Esophagus muscularis mucosa (tissue), 4 donors: ENCODE results near the gene ULK1. TPM values are rescaled to one million over a fixed set of nuclear protein-coding genes. Genes with fewer than 3 reads are reported as not detected.
"Not testable (repeated sequence)": the region's sequence is repeated elsewhere in the genome, so short reads cannot be mapped to it uniquely, and the experiment has no call there.

Experiments used
- DNase-seq: peaks from one replicate; pipeline ENCODE4 v3.0.0-alpha.2; 2017; ENCODE audit errors: extremely low spot score
- H3K27ac ChIP-seq, 4 donors: fragments of 200-600 bp; sonication (generic); replicated peaks in 1 of 4; 1 replicate in 3 of 4; 2 replicates in 1 of 4; pipeline ENCODE4 v1.5.1; 2016 to 2019; ENCODE audit warnings: mild to moderate bottlenecking in 1 of 4
- H3K27me3 ChIP-seq, 4 donors: fragments of 200-600 bp; sonication (generic); one replicate each; pipeline versions ENCODE4 v1.5.1 to v1.6.0; 2016 to 2019
- H3K36me3 ChIP-seq, 4 donors: fragments of 200-600 bp; sonication (generic); one replicate each; pipeline ENCODE4 v1.5.1; 2016 to 2019
- H3K4me1 ChIP-seq, 4 donors: fragments of 200-600 bp; sonication (generic); one replicate each; pipeline ENCODE4 v1.5.1; 2016 to 2019
- H3K4me3 ChIP-seq, 4 donors: fragments of 200-600 bp; sonication (generic); 1 replicate in 2 of 4; 2 replicates in 2 of 4; pipeline ENCODE4 v1.5.1; 2016 to 2019; ENCODE audit warnings: mild to moderate bottlenecking in 4 of 4, moderate library complexity in 1 of 4
- H3K9me3 ChIP-seq, 4 donors: fragments of 200-600 bp; sonication (generic); 1 replicate in 3 of 4; 2 replicates in 1 of 4; pipeline ENCODE4 v1.5.1; 2016 to 2019
- EP300 ChIP-seq: sonication (generic); formaldehyde crosslinking; IDR thresholded peaks from one replicate; pipeline ENCODE4 v1.6.1; 2017; ENCODE audit warnings: antibody characterized with exemption
- POLR2A ChIP-seq: fragments of 450-650 bp; IDR thresholded peaks from one replicate; pipeline ENCODE4 v1.6.1; 2017; ENCODE audit warnings: antibody characterized with exemption, moderate library complexity, mild to moderate bottlenecking, low read depth
- POLR2AphosphoS5 ChIP-seq, 2 donors: sonication (generic); formaldehyde crosslinking; IDR thresholded peaks; one replicate each; pipeline ENCODE4 v1.6.1; 2017; ENCODE audit warnings: antibody characterized with exemption in 2 of 2
- whole genome bisulfite sequencing: methylation state at CpG from one replicate; pipeline ENCODE4 v1.1.5; 2018; 5-methylcytosine and 5-hydroxymethylcytosine counted together
- intact Hi-C: fragments of 100-400 bp; cut with DNase I; formaldehyde crosslinking; loops from one replicate; pipeline ENCODE4 v1.15.1; 2023
- total RNA-seq, 4 donors: library from RNA; depleted of rRNA; stranded (reverse); fragments of >200 nt; gene quantifications; one replicate each; pipeline versions ENCODE4 v1.1.0 to v1.2.1, GENCODE V29; 2016
- TF ChIP-seq, protein P1 (sequence below), 3 experiments: fragments of 200-600 bp in 2 of 3; fragments of 450-650 bp in 1 of 3; sonication (generic) in 2 of 3; IDR thresholded peaks; one replicate each; pipeline ENCODE4 v1.5.1; 2017 to 2019; ENCODE audit warnings: antibody characterized with exemption in 3 of 3, mild to moderate bottlenecking in 2 of 3, moderate library complexity in 1 of 3

ULK1 gene
- total RNA-seq, 4 donors from 2014 or later: 18.4 to 37.5 (median 26.9) TPM

DNA sequence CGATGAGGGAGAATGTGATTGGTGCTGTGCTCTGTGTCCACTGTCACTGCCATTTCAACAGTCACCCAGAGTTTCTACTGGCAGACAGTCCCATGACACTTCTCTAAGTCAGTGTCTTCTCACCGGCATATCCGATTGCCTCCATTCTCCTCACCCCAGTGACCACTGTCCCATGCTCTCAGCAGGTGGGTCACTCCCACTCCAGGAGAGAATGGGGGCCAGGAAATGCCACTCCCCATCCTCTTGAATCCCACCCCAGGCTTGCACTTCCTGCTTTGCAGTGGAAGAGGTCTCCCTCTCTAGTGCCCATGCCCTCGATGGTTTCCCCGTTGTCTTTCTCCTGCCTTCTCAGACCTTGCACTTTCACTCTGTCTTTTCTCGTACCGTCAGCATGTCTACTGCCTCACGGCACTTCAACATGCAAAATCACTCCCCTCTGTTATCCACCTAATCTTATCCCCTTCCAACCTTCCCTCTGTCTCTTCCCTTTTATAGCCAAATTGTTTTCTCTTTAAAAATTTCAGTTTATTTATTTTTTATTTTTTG lies 53.1 kb downstream of the ULK1 start:
- Histone ChIP-seq H3K27me3 (no peaks in the 10 kb centered on the region), H3K9me3 (no peaks in the 10 kb centered on the region), H3K4me1 (peaks cover 21 to 41% (median 31%) of the 10 kb centered on the region in 4 donors), H3K4me3 (no peak overlapping the region), H3K27ac (peak overlapping the region in 3 of 4 donors; percentile 5 to 91 (median 23)), H3K36me3 (peaks cover 9 to 29% (median 18%) of the 10 kb centered on the region in 4 donors)
- no peak for TF ChIP-seq POLR2AphosphoS5 (IDR thresholded peaks at IDR 0.05)
- no peak for TF ChIP-seq EP300
- TF ChIP-seq, protein P1, sequence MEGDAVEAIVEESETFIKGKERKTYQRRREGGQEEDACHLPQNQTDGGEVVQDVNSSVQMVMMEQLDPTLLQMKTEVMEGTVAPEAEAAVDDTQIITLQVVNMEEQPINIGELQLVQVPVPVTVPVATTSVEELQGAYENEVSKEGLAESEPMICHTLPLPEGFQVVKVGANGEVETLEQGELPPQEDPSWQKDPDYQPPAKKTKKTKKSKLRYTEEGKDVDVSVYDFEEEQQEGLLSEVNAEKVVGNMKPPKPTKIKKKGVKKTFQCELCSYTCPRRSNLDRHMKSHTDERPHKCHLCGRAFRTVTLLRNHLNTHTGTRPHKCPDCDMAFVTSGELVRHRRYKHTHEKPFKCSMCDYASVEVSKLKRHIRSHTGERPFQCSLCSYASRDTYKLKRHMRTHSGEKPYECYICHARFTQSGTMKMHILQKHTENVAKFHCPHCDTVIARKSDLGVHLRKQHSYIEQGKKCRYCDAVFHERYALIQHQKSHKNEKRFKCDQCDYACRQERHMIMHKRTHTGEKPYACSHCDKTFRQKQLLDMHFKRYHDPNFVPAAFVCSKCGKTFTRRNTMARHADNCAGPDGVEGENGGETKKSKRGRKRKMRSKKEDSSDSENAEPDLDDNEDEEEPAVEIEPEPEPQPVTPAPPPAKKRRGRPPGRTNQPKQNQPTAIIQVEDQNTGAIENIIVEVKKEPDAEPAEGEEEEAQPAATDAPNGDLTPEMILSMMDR (IDR thresholded peaks at IDR 0.05): no peak
- no peak for TF ChIP-seq POLR2A
- intact Hi-C loops: loop anchor here (2.0 to 5.0 kb wide), 3 partner anchors 19 to 100 kb away; partner anchors contain the start of gene PUS1
- 61% methylated on average over 8 of the region's 8 CpGs for WGBS
- no peak for DNase-seq

DNA sequence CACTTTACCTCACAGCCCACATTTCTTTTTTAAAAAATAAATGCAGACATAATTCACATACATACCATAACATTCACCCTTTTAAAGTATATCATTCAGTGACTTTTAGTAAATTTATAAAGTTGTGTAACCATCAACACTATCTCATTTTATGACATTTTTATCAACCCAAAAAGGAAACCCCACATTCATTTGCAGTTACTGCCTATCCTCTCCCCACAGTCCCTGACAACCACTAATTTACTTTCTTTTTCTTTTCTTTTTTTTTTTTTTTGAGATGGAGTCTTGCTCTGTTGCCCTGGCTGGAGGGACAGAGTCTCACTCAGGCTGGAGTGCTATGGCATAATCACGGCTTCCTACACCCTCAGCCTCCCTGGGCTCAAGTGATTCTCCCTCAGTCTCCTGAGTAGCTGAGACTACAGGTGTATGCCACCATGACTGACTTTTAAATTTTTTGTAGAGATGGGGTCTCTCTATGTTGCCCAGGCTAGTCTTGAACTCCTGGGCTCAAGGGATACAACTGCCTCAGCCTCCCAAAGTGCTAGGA lies 53.8 kb downstream of the ULK1 start:
- H3K27me3 ChIP-seq: no peaks in the 10 kb centered on the region
- peak overlapping the region; percentile 83 to 91 (median 89) for H3K27ac ChIP-seq
- 94% methylated on average over 1 of the region's 1 CpG for WGBS
- DNase-seq: no peak
- H3K4me1 ChIP-seq: peaks cover 23 to 47% (median 37%) of the 10 kb centered on the region in 4 donors
- no peak overlapping the region for H3K4me3 ChIP-seq
- H3K9me3 ChIP-seq: no peaks in the 10 kb centered on the region
- peaks cover 9 to 22% (median 15%) of the 10 kb centered on the region in 4 donors for H3K36me3 ChIP-seq
- TF ChIP-seq POLR2AphosphoS5 (IDR thresholded peaks at IDR 0.05) (no peak), POLR2A (no peak), EP300 (no peak)
- TF ChIP-seq, protein P1 (IDR thresholded peaks at IDR 0.05): no peak
- intact Hi-C loops: loop anchor here (2.0 to 5.0 kb wide), 3 partner anchors 19 to 101 kb away; partner anchors contain the start of gene PUS1

DNA sequence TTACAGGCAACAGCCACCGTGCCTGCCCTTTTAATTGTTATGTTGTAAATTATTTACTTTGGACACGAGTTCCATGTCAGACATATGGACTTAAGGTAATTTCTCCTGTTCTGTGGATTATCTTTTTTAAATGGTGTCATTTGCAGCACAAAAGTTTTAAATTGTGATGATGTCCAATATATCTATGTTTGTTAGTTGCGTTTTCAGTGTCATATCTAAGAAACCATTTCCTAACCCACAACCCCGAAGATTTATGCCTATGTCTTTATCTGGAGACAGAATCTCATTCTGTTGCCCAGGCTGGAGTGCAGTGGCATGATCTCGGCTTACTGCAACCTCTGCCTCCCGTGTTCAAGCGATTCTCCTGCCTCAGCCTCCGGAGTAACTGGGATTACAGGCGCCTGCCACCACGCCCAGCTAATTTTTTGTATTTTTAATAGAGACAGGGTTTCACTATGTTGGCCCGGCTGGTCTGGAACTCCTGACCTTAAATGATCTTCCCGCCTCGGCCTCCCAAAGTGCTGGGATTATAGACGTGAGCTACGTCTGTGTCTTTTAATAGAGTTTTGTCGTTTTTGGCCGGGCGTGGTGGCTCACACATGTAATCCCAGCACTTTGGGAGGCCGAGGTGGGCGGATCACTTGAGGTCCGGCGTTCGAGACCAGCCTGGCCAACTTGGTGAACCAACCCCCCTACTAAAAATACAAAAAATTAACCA lies 54.5 kb downstream of the ULK1 start:
- H3K9me3 ChIP-seq, H3K27me3 ChIP-seq, DNase-seq: not testable (repeated sequence)
- peaks cover 23 to 54% (median 39%) of the 10 kb centered on the region in 4 donors for H3K4me1 ChIP-seq
- intact Hi-C loops: loop anchor here (2.0 to 5.0 kb wide), 3 partner anchors 20 to 102 kb away; partner anchors contain the start of gene PUS1
- peaks cover 7 to 16% (median 11%) of the 10 kb centered on the region in 4 donors for H3K36me3 ChIP-seq
- H3K4me3 ChIP-seq: peak overlapping the region; percentile 71 to 100 (median 98)
- WGBS: 55% methylated on average over 13 of the region's 23 CpGs
- peak overlapping the region; percentile 83 to 91 (median 89) for H3K27ac ChIP-seq

DNA sequence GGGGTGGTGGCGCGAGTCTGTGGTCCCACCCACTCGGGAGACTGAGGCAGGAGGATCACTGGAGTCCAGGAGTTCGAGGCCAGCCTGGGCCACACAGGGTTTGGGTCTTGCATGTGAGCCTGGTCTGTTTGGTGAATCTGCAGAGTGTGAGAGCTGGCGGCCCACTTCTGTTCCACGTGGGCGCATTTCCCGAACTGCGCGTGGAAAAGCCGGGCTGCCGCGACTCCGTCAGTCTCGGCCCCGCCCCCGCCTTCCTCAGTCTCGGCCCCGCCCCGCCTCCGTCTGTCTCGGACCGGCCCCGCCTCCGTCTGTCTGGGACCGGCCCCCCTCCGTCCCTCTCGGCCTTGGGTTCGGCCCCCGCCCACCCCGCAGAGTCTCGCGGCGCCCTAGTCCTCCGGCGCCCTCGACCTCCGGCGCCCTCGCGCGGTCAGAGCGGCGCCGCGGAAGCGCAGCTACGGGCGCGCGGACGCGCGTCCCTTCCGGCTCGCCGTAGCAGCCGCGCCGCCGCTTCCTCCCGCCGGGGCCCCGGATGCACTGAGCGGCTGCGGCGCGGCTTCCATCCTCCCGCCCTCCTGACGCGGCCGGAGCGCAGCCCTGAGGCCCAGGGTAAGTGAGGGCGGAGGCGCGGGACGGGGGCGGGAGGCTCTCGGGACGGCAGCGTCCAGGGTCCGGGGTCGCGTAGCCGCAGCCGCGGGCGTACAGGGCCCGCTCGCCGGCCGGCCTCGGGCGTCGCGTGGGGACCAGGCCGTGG lies 55.2 kb downstream of the ULK1 start, which contains the start of gene EP400:
EP400 (plus strand) TSS at position 512 of the 751 bp plus-strand sequence. CDS start 10,678 bp downstream, outside the sequence.
- Histone ChIP-seq H3K27me3 (no peaks in the 10 kb centered on the region), H3K27ac (peak within 1 kb of the TSS; percentile 83 to 91 (median 89)), H3K4me1 (peaks cover 23 to 61% (median 41%) of the 10 kb centered on the region in 4 donors), H3K9me3 (no peaks in the 10 kb centered on the region), H3K36me3 (peaks cover 0 to 9% (median 4%) of the 10 kb centered on the region in 4 donors), H3K4me3 (peak within 1 kb of the TSS; percentile 71 to 100 (median 98))
- intact Hi-C loops: loop anchor here (2.0 to 5.0 kb wide), 3 partner anchors 21 to 102 kb away; partner anchors contain the start of gene PUS1
- DNase-seq: peak; percentile 99
- WGBS: 20% methylated on average over 2 of the region's 97 CpGs
- TF ChIP-seq, protein P1 (IDR thresholded peaks at IDR 0.05): peak; percentile 57 to 81 (median 73)
- TF ChIP-seq POLR2AphosphoS5 (IDR thresholded peaks at IDR 0.05): peak; percentile 71 to 74
- TF ChIP-seq EP300: no peak
- no peak for TF ChIP-seq POLR2A
